Transverse colon (tissue), 4 donors: Measurements from ENCODE around the gene GDF7.

Source experiments
- CTCF ChIP-seq, 5 experiments: fragments of 200-600 bp in 3 of 5; fragments of 450-650 bp in 2 of 5; sonication (generic) in 3 of 5; IDR thresholded peaks; 1 replicate in 2 of 5; 2 replicates in 3 of 5; pipeline ENCODE4 v1.5.1; 2016 to 2017; ENCODE audit warnings: antibody characterized with exemption in 5 of 5, inconsistent platforms in 3 of 5, mild to moderate bottlenecking in 2 of 5, moderate library complexity in 1 of 5
- EP300 ChIP-seq: sonication (generic); formaldehyde crosslinking; IDR thresholded peaks from one replicate; pipeline ENCODE4 v1.6.1; 2017; ENCODE audit warnings: antibody characterized with exemption, low read depth
- POLR2A ChIP-seq: fragments of 450-650 bp; IDR thresholded peaks from one replicate; pipeline ENCODE4 v1.6.1; 2016; ENCODE audit warnings: antibody characterized with exemption, mild to moderate bottlenecking, moderate library complexity
- POLR2AphosphoS5 ChIP-seq, 3 donors: sonication (generic); formaldehyde crosslinking; IDR thresholded peaks; one replicate each; pipeline ENCODE4 v1.6.1; 2016; ENCODE audit warnings: antibody characterized with exemption in 3 of 3

GRCh38 chr2:20667151-20667530 lies 197 bp downstream of the GDF7 start:
- TF ChIP-seq CTCF (IDR thresholded peaks at IDR 0.05) (no peak), POLR2AphosphoS5 (IDR thresholded peaks at IDR 0.05) (no peak), POLR2A (no peak), EP300 (no peak)
